Eye (tissue), 1 donor: Measurements from ENCODE around the gene DHH.
"Not testable (repeated sequence)": the region's sequence is repeated elsewhere in the genome, so short reads cannot be mapped to it uniquely, and the experiment has no call there.

Experiments
- DNase-seq: peaks from one replicate; pipeline ENCODE4 v3.0.0-alpha.2; 2015

The DHH gene

DNA sequence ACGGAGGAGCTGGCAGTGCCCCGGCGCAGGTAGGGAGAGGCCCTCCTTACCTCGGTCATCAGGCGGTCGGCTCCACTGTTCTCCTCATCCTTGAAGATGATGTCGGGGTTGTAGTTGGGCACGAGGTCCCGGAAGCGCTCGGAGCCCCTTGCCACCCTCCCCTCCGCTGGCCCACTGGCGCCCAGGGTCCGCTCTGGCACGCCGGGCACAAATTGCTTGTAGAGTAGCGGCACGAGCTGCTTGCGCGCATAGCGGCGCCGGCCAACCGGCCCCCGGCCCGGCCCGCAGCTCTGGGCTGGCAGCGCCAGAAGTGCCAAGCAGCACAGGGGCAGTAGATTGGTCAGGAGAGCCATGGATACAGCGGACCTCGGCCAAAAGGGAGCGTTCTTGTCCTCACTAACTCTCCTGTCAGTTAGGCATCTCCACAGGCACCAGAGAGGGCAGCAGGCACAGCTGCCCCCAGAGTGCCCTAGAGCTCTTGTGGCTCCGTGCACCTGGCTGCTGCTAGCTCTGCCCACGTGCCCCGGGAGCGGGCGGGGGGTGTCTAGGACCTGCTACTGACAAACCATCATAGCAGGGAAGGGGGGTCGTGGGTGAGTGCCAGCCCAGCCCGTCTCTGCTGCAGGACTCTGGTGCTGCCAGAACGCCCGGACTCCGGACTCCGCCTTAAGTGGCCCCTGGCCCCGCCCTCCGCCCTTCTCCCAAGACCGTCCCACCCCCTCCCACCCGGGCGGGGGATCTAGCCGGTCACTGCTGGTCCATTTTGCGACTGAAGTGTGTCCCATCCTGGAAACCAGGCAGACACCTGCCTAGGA, at the start of gene DHH:
TSS of gene DHH (minus strand) at position 642 of the 815 bp plus-strand sequence. CDS start at position 353, 289 bp downstream.
- DNase-seq = peak; percentile 48

DNA sequence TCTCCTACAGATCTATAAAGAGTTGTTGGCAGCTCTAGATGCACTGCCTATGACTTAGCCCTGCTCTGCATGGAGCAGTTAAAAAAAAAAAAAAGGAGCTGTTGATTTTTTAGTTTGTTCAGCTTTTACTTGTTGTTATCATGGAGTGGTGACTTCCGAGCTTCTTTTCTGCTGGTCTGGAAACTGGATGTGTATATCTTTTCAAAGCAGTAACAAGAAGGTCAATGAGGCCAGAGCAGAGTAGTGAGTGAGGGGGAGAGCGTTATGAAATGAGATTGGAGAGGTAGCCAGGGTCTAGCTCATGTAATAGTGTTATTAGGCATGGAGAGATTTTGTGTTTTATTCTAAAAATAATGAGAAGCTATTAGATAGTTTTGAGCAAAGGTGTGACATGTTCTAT, 49.8 kb upstream of the DHH start:
- no peak for DNase-seq

DNA sequence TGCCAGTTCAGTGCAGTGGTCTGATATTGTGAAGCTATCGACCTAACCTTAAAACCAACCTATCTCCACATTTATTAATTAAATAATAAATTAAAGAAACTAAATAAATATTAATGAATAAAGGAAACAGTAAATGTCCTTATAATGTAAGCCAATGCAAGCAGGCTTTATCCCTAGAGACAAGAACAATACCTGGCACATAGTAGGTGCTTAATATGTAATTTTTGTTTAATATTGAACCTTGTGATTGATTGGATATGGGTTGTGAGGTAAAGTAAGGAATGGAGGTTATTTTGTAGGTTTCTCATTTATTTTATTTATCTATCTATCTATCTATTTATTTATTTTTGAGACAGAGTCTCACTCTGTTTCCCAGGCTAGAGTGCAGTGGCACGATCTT, 44.4 kb upstream of the DHH start:
- DNase-seq = no peak

DNA sequence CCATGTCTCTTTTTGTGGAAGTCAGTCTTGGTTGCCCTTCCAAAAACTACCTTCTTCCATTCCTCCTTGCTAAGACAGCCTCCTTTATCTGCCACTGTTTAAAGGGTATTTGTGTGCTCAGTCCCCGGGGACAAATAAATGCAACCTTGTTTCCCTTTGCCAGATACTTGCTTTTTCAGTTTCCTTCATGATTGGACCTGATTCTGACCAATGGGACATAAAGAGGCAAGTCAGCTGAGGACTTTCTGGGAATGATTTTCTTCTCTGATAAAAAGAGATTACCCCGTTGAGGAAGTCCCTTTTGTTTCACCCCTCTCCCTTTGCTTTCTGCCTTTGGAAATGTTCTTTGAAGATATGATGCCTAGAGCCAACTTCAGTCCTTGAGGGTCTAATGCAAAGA, 44.0 kb upstream of the DHH start:
- DNase-seq = no peak

DNA sequence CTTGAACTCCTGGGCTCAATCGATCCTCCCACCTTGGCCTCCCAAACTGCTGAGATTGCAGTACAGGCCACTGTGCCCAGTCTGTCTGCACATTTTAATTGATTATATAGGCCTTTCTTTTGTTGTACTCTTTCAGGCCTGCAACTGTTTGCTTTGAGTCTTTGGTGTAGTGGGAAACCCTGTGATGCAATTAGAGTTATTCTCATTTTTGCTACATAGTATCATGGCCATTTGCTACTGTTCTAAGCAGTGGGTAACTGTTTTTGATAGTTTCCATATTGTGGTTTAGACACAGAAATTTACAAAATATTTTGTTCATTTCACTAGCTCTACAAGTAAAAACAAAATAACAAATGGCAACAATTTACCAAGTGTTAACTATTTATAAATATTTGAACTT, 42.9 kb upstream of the DHH start:
- DNase-seq = no peak

DNA sequence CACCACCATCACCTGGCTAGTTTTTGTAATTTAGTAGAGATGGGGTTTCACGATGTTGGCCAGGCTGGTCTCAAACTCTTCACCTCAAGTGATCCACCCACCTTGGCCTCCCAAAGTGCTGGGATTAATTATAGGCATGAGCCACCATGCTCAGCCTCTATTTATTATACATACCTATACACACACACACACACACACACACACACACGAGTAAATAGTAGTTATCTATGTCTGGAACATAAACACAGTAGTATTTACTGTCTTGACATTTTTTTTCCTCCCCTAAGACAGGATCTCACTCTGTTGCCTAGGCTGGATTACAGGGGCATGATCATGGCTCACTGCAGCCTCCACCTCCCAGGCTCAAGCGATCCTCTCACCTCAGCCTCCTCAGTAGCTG, 42.4 kb upstream of the DHH start:
- DNase-seq = not testable (repeated sequence)

DNA sequence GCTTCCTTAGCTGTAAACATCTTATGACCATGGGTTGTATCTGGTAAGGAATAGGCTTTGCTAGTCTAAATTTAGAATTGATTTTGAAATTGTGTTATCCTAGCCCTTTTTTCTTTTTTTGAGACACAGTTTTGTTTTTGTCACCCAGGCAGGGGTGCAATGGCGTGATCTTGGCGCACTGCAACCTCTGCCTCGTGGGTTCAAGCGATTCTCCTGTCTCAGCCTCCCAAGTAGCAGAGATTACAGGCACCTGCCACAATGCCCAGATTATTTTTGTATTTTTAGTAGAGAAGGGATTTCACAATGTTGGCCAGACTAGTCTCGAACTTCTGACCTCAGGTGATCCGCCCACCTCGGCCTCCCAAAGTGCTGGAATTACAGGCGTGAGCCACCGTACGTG, 39.0 kb upstream of the DHH start:
- DNase-seq = no peak

GRCh38 chr12:49133014-49133413, 38.4 kb upstream of the DHH start:
- no peak for DNase-seq

DNA sequence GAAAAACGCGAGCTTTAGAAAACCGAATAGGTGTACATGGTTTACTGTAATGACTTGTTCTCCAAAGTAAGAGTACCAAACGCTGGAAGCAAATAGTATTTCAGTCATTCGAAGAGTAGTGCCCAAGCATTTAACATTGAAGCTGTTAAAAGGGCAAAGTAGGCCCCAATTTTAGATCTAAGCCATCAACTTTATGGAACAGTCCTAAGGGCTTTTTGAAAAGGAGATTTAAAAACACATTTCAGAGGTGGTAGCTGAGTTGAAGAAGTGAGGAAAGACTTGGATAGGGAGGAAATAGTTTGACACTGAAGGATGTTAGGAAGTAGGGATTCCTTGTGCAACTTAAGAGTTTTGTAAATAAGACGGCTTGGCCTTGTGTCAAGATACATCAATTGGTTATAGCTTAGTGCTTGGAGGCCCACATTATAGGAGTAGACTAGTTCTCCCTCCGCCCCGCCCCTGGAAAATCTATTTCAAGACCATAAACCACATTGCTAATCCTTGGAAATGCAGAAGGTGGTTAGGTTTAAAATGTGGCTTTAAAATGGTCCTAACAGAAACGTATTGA, 37.4 kb upstream of the DHH start:
- DNase-seq = no peak

- peak; percentile 96 for DNase-seq
These were observed 36.7 kb upstream of the DHH start, which contains the start of gene TUBA1B for GRCh38 chr12:49131051-49131893. TSS of gene TUBA1B (minus strand) at chr12:49131395. CDS start at chr12:49131300, 95 bp downstream.

- peak; percentile 96 for DNase-seq
These were observed 35.8 kb upstream of the DHH start for GRCh38 chr12:49130151-49131050.

- DNase-seq = no peak
These were observed 34.9 kb upstream of the DHH start for GRCh38 chr12:49129332-49130150.

- not testable (repeated sequence) for DNase-seq
These were observed 33.4 kb upstream of the DHH start for GRCh38 chr12:49127971-49128370.

- DNase-seq = no peak
These were observed 32.5 kb upstream of the DHH start for GRCh38 chr12:49126852-49127763.

DNA sequence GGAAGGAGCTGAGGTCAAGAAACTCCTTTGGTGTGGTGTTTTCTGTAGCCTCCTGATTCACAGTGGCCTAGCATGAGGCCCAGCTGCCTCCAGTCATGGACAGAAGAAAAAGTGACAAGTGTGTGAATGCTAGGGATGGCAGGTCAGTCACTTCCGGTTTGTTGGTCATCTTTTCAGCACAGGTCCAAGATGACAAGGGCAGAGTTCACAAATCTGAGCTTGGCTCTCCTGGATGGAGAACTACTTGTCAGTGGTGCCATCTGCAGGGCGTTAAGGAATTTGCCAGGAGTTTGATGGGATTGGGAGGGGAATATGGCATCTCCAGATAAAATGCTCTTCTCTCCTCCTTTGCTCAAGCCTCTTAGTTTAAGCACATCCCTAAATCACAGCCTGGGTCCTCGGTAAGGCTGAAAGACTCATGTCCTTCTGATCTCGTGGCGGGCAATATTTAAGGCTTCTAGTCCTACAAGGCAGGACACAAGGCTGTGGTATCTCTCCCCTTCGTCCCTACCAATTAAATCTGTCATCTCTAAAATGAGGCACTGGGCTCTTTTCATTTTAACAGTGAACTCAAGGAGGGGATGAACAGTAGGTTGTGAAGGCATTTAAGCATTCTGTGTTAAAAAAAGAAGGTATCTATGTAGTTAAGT, 26.6 kb upstream of the DHH start:
- DNase-seq = peak; percentile 72

GRCh38 chr12:49111206-49111605, 16.6 kb upstream of the DHH start:
- no peak for DNase-seq

DNA sequence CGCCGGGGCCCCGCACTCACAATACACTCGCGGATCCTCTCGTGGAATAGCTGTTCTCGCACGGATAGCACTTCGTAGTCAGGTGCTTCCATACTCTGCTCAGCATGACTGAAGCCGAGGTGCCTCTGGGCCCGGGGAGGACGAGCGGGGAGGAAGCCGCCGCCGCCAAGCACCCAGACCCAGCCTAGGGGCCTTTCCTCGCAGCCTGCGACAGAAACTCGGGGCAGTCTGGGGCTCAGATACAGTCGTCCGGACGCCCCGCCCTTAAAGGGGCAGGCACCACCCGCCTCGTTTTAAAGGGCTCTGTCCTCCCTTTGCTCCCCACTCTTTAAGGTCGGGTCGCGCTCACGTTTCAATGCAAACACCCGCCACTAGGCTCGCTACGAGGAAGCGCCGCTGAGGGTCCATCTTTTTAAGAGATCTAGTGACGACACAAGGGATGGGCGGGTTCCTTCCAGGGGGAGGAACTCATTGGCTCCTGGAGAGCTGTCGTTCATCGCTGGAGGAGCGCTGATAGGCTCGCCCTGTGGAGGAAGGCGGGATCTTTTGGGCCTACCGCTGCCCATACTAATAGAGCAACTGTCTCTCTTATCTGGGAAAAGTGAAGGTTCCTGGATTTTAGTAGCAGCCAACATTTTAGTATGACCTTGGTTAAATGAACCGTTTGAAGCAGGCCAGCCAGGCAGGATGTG, 16.0 kb upstream of the DHH start, which contains the start of gene LMBR1L:
TSS of gene LMBR1L (minus strand) at position 384 of the 692 bp plus-strand sequence. CDS start at position 92, 292 bp downstream.
- DNase-seq = peak; percentile 99

GRCh38 chr12:49109641-49110463, 15.3 kb upstream of the DHH start:
- peak; percentile 83 for DNase-seq
